Neuronal stem cell (in vitro differentiated cells): Measurements from ENCODE around the gene C1QA.
A peak's percentile ranks its signal among the peaks of the same experiment; 100 is the strongest.

Experiments used
- DNase-seq: peaks from one replicate; pipeline ENCODE4 v3.0.0-alpha.2; 2013; ENCODE audit warnings: low spot score
- H2AFZ ChIP-seq: one replicate; pipeline ENCODE4 v1.6.1; 2013; ENCODE audit warnings: mild to moderate bottlenecking, low read length, inconsistent platforms
- H2AK5ac ChIP-seq: 2 replicates; pipeline ENCODE4 v1.6.1; 2013; ENCODE audit warnings: low read depth, mild to moderate bottlenecking, inconsistent platforms, low read length, moderate library complexity, mixed read lengths
- H2BK120ac ChIP-seq: 2 replicates; pipeline ENCODE4 v1.6.1; 2013; ENCODE audit warnings: low read depth, mild to moderate bottlenecking, inconsistent platforms, low read length, moderate library complexity, mixed read lengths
- H2BK12ac ChIP-seq: one replicate; pipeline ENCODE4 v1.6.1; 2013; ENCODE audit warnings: low read length, inconsistent platforms
- H2BK15ac ChIP-seq: 2 replicates; pipeline ENCODE4 v1.6.1; 2013; ENCODE audit warnings: mild to moderate bottlenecking, low read length, inconsistent platforms, mixed read lengths
- H2BK5ac ChIP-seq: one replicate; pipeline ENCODE4 v1.6.1; 2013; ENCODE audit warnings: inconsistent platforms, mild to moderate bottlenecking, low read length, moderate library complexity
- H3K14ac ChIP-seq: one replicate; pipeline ENCODE4 v1.6.1; 2013; ENCODE audit warnings: low read length, inconsistent platforms
- H3K18ac ChIP-seq: 2 replicates; pipeline ENCODE4 v1.6.1; 2013; ENCODE audit warnings: low read length, inconsistent platforms
- H3K23ac ChIP-seq: 2 replicates; pipeline ENCODE4 v1.6.1; 2013; ENCODE audit warnings: low read depth, mild to moderate bottlenecking, mixed read lengths, low read length, inconsistent platforms; ENCODE audit not compliant: poor library complexity
- H3K27ac ChIP-seq: replicated peaks from 3 replicates; pipeline ENCODE4 v1.5.1; 2013; ENCODE audit warnings: low read length, inconsistent platforms
- H3K27me3 ChIP-seq, 3 experiments: 2 replicates each; pipeline ENCODE4 v1.6.1; 2013; ENCODE audit warnings: low read length in 3 of 3, mild to moderate bottlenecking in 2 of 3, inconsistent platforms in 1 of 3, low read depth in 1 of 3, mixed read lengths in 1 of 3, moderate library complexity in 1 of 3; ENCODE audit not compliant: control insufficient read depth in 3 of 3, insufficient read depth in 3 of 3
- H3K36me3 ChIP-seq, 2 donors: replicated peaks in 1 of 2; 2 replicates each; pipeline ENCODE4 v1.6.1; 2013; ENCODE audit warnings: low read length in 2 of 2; ENCODE audit not compliant: control insufficient read depth in 2 of 2, insufficient read depth in 2 of 2
- H3K4ac ChIP-seq: 2 replicates; pipeline ENCODE4 v1.6.1; 2013; ENCODE audit warnings: inconsistent platforms, mild to moderate bottlenecking, low read length, moderate library complexity
- H3K4me1 ChIP-seq, 2 donors: 1 replicate in 1 of 2; 2 replicates in 1 of 2; pipeline ENCODE4 v1.6.1; 2013; ENCODE audit warnings: low read length in 2 of 2, low read depth in 1 of 2; ENCODE audit not compliant: control insufficient read depth in 2 of 2, insufficient read depth in 1 of 2
- H3K4me2 ChIP-seq: one replicate; pipeline ENCODE4 v1.6.1; 2013; ENCODE audit warnings: mild to moderate bottlenecking, low read length, inconsistent platforms; ENCODE audit not compliant: insufficient read depth, poor library complexity, severe bottlenecking
- H3K4me3 ChIP-seq, 2 donors: 2 replicates each; pipeline ENCODE4 v1.5.1; 2013; ENCODE audit warnings: low read length in 2 of 2, mild to moderate bottlenecking in 2 of 2, inconsistent platforms in 1 of 2, moderate library complexity in 1 of 2
- H3K79me1 ChIP-seq: one replicate; pipeline ENCODE4 v1.6.1; 2013; ENCODE audit warnings: low read depth, mild to moderate bottlenecking, inconsistent platforms, low read length, moderate library complexity
- H3K9ac ChIP-seq: one replicate; pipeline ENCODE4 v1.6.1; 2013; ENCODE audit warnings: mild to moderate bottlenecking, low read depth, low read length, inconsistent platforms; ENCODE audit not compliant: poor library complexity
- H3K9me3 ChIP-seq, 2 donors: replicated peaks in 1 of 2; 2 replicates each; pipeline versions ENCODE3 to v1.6.1; 2013; ENCODE audit warnings: low read length in 2 of 2, mild to moderate bottlenecking in 2 of 2, inconsistent platforms in 1 of 2, low read depth in 1 of 2, mixed read lengths in 1 of 2, moderate library complexity in 1 of 2; ENCODE audit not compliant: control insufficient read depth in 2 of 2, insufficient read depth in 1 of 2
- H4K8ac ChIP-seq: one replicate; pipeline ENCODE4 v1.6.1; 2013; ENCODE audit warnings: low read depth, mild to moderate bottlenecking, inconsistent platforms, low read length, moderate library complexity
- H4K91ac ChIP-seq: one replicate; pipeline ENCODE4 v1.6.1; 2013; ENCODE audit warnings: low read length, low read depth, mild to moderate bottlenecking, inconsistent platforms; ENCODE audit not compliant: poor library complexity
- WGBS, 2 donors: extraction: QIAGEN DNeasy Blood & Tissue Kit; methylation state at CpG; one replicate each; pipeline ENCODE4 v1.1.7; 2013; ENCODE audit warnings: missing lambda C conversion rate in 2 of 2, mixed read lengths in 1 of 2; ENCODE audit not compliant: insufficient read length in 2 of 2, insufficient replicate concordance in 1 of 2; ENCODE audit errors: extremely low coverage in 2 of 2; 5-methylcytosine and 5-hydroxymethylcytosine counted together

The C1QA gene

GRCh38 chr1:22641247-22641646 is 4.8 kb downstream of the C1QA start:
- Histone ChIP-seq H3K9ac (no peak overlapping the region), H3K27me3 (peaks cover 0 to 38% (median 0%) of the 10 kb centered on the region in 3 experiments), H2BK12ac (no peak overlapping the region), H3K27ac (no peak overlapping the region), H3K18ac (no peak overlapping the region), H2BK5ac (peak overlapping the region; percentile 43), H2AK5ac (no peak overlapping the region), H3K79me1 (no peaks in the 10 kb centered on the region), H3K23ac (no peak overlapping the region), H3K36me3 (no peaks in the 10 kb centered on the region), H3K4ac (no peak overlapping the region), H3K4me2 (no peak overlapping the region), H2BK120ac (no peak overlapping the region), H3K4me1 (no peaks in the 10 kb centered on the region), H3K14ac (no peak overlapping the region), H4K8ac (no peak overlapping the region), H3K9me3 (no peaks in the 10 kb centered on the region), H4K91ac (no peak overlapping the region), H3K4me3 (no peak overlapping the region), H2BK15ac (no peak overlapping the region), H2AFZ (no peak overlapping the region)
- DNase-seq, result no peak
- no CpG with 5 or more reads among the region's 8 CpGs for WGBS, 2 donors

- Histone ChIP-seq H2BK120ac (no peak overlapping the region), H3K79me1 (no peaks in the 10 kb centered on the region), H4K91ac (no peak overlapping the region), H2AFZ (no peak overlapping the region), H3K9me3 (no peaks in the 10 kb centered on the region), H3K14ac (no peak overlapping the region), H3K23ac (no peak overlapping the region), H3K27me3 (peaks cover 0 to 38% (median 0%) of the 10 kb centered on the region in 3 experiments), H3K4me3 (no peak overlapping the region), H3K18ac (peak overlapping the region; percentile 88), H3K4ac (no peak overlapping the region), H3K27ac (no peak overlapping the region), H3K4me1 (no peaks in the 10 kb centered on the region), H3K36me3 (no peaks in the 10 kb centered on the region), H2AK5ac (peak overlapping the region; percentile 59), H4K8ac (no peak overlapping the region), H2BK15ac (peak overlapping the region; percentile 19), H2BK5ac (peak overlapping the region; percentile 43), H3K9ac (peak overlapping the region; percentile 7), H2BK12ac (no peak overlapping the region), H3K4me2 (no peak overlapping the region)
- no CpG with 5 or more reads among the region's 18 CpGs for WGBS, 2 donors
- peak; percentile 68 for DNase-seq
Measured at GRCh38 chr1:22641906-22642636, 5.6 kb downstream of the C1QA start.

- H3K79me1 ChIP-seq, result no peaks in the 10 kb centered on the region
- no peaks in the 10 kb centered on the region for H3K9me3 ChIP-seq
- H2BK5ac ChIP-seq, result no peak within 1 kb of the TSS
- H3K4me3 ChIP-seq, result no peak within 1 kb of the TSS
- H2BK120ac ChIP-seq, result no peak within 1 kb of the TSS
- no peaks in the 10 kb centered on the region for H3K4me1 ChIP-seq
- H3K36me3 ChIP-seq, result no peaks in the 10 kb centered on the region
- no peak within 1 kb of the TSS for H3K23ac ChIP-seq
- H3K27ac ChIP-seq, result no peak within 1 kb of the TSS
- H3K27me3 ChIP-seq, result peaks cover 0 to 42% (median 0%) of the 10 kb centered on the region in 3 experiments
- no peak within 1 kb of the TSS for H3K4ac ChIP-seq
- H3K14ac ChIP-seq, result no peak within 1 kb of the TSS
- H3K18ac ChIP-seq, result no peak within 1 kb of the TSS
- no peak within 1 kb of the TSS for H2BK12ac ChIP-seq
- H3K9ac ChIP-seq, result peak within 1 kb of the TSS; percentile 13
- H3K4me2 ChIP-seq, result no peak within 1 kb of the TSS
- no CpG with 5 or more reads among the region's 8 CpGs for WGBS, 2 donors
- no peak within 1 kb of the TSS for H4K8ac ChIP-seq
- H4K91ac ChIP-seq, result no peak within 1 kb of the TSS
- peak within 1 kb of the TSS; percentile 59 for H2AK5ac ChIP-seq
- H2AFZ ChIP-seq, result no peak within 1 kb of the TSS
- peak within 1 kb of the TSS; percentile 19 for H2BK15ac ChIP-seq
- DNase-seq, result no peak
Measured at GRCh38 chr1:22643381-22643780, 7.0 kb downstream of the C1QA start, which contains the start of gene C1QC. C1QC (plus strand) TSS chr1:22643633; CDS start chr1:22644024, 391 bp downstream.

GRCh38 chr1:22643928-22644327 is 7.5 kb downstream of the C1QA start:
- no peak overlapping the region for H3K14ac ChIP-seq
- H3K27me3 ChIP-seq, result peaks cover 0 to 42% (median 0%) of the 10 kb centered on the region in 3 experiments
- H3K4ac ChIP-seq, result no peak overlapping the region
- WGBS, 2 donors, result no CpG with 5 or more reads among the region's 12 CpGs
- H3K79me1 ChIP-seq, result no peaks in the 10 kb centered on the region
- no peak overlapping the region for H3K18ac ChIP-seq
- no peak overlapping the region for H3K4me2 ChIP-seq
- H2BK120ac ChIP-seq, result no peak overlapping the region
- no peak overlapping the region for H2BK5ac ChIP-seq
- H3K9ac ChIP-seq, result peak overlapping the region; percentile 13
- H4K8ac ChIP-seq, result no peak overlapping the region
- no peak overlapping the region for H3K4me3 ChIP-seq
- no peaks in the 10 kb centered on the region for H3K36me3 ChIP-seq
- no peak overlapping the region for H2BK15ac ChIP-seq
- H3K27ac ChIP-seq, result no peak overlapping the region
- H3K9me3 ChIP-seq, result no peaks in the 10 kb centered on the region
- no peak overlapping the region for H2BK12ac ChIP-seq
- H2AFZ ChIP-seq, result no peak overlapping the region
- no peak overlapping the region for H4K91ac ChIP-seq
- no peak for DNase-seq
- H2AK5ac ChIP-seq, result peak overlapping the region; percentile 47
- no peaks in the 10 kb centered on the region for H3K4me1 ChIP-seq
- no peak overlapping the region for H3K23ac ChIP-seq
